ENCODE results near the gene TNFRSF21. TPM values are rescaled to one million over a fixed set of nuclear protein-coding genes. Genes with fewer than 3 reads are reported as not detected.

The TNFRSF21 gene
- total RNA-seq, 1 experiment from 2014 or later, result 19.3 TPM

DNA sequence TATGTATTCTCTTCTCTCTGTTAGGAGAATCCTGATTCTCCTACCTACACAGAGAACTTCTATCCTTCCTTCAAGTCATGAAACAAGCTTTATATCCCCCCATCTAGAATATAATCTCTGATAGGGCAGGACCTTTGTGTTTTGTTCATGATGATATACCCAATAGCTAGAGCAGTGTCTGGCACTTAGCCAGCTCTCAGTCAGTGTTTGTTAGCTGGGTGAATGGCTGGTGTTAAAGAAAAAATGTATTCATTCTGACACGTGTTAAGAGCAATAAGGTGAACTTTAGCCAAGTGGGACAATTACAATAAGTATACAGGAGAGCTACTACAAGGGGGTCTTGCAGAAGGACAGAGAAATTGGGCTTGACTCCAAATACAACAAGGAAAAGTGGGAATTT lies 34.3 kb upstream of the TNFRSF21 start:
- DNase-seq (ENCODE audit: unreplicated experiment), result peak; percentile 20
- no TSS peak for BruUV-seq (replicated peaks)
- Mint-ChIP-seq H3K4me3 (ENCODE audit: unreplicated experiment) (no peak overlapping the region), H3K4me1 (ENCODE audit: insufficient read depth, unreplicated experiment) (no peaks in the 10 kb centered on the region), H3K27ac (ENCODE audit: low read depth, unreplicated experiment) (no peak overlapping the region), H3K36me3 (ENCODE audit: insufficient read depth, unreplicated experiment) (peaks cover 6% of the 10 kb centered on the region), H3K9me3 (ENCODE audit: unreplicated experiment) (no peaks in the 10 kb centered on the region), H3K27me3 (ENCODE audit: insufficient read depth, unreplicated experiment) (peaks cover 14% of the 10 kb centered on the region)
- intact Hi-C loops (cut with micrococcal nuclease), result no loop called here
- TF ChIP-seq, protein P1, sequence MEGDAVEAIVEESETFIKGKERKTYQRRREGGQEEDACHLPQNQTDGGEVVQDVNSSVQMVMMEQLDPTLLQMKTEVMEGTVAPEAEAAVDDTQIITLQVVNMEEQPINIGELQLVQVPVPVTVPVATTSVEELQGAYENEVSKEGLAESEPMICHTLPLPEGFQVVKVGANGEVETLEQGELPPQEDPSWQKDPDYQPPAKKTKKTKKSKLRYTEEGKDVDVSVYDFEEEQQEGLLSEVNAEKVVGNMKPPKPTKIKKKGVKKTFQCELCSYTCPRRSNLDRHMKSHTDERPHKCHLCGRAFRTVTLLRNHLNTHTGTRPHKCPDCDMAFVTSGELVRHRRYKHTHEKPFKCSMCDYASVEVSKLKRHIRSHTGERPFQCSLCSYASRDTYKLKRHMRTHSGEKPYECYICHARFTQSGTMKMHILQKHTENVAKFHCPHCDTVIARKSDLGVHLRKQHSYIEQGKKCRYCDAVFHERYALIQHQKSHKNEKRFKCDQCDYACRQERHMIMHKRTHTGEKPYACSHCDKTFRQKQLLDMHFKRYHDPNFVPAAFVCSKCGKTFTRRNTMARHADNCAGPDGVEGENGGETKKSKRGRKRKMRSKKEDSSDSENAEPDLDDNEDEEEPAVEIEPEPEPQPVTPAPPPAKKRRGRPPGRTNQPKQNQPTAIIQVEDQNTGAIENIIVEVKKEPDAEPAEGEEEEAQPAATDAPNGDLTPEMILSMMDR (IDR thresholded peaks at IDR 0.05; ENCODE audit: unreplicated experiment), result no peak
- CTCF ChIA-PET, result no interaction called here
- POLR2A ChIA-PET, result no interaction called here

DNA sequence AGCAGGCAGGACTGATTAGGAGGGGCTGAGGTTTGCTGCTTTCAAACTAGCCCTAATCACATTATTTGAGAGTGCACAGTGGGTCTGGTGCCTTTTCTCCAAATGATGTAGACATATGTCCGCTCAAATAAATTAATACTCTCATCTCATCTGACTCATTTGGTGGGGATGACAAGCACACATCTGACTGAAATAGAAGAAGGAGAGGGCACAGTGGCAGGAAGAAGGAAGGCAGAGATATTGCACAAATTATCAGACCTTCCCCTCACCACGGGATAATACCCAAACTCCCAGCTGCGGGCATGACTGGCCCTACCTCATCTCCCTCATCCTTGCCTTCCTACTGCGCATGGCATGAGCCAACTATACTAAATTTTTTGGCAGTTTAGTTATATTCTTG lies 33.9 kb upstream of the TNFRSF21 start:
- ChIA-PET POLR2A (no interaction called here), CTCF (no interaction called here)
- Mint-ChIP-seq H3K9me3 (ENCODE audit: unreplicated experiment) (no peaks in the 10 kb centered on the region), H3K27ac (ENCODE audit: low read depth, unreplicated experiment) (no peak overlapping the region), H3K4me1 (ENCODE audit: insufficient read depth, unreplicated experiment) (no peaks in the 10 kb centered on the region), H3K4me3 (ENCODE audit: unreplicated experiment) (no peak overlapping the region), H3K27me3 (ENCODE audit: insufficient read depth, unreplicated experiment) (peaks cover 14% of the 10 kb centered on the region), H3K36me3 (ENCODE audit: insufficient read depth, unreplicated experiment) (peaks cover 6% of the 10 kb centered on the region)
- TF ChIP-seq, protein P1 (IDR thresholded peaks at IDR 0.05; ENCODE audit: unreplicated experiment), result no peak
- intact Hi-C loops (cut with micrococcal nuclease), result no loop called here
- no peak for DNase-seq (ENCODE audit: unreplicated experiment)
- BruUV-seq (replicated peaks), result no TSS peak

DNA sequence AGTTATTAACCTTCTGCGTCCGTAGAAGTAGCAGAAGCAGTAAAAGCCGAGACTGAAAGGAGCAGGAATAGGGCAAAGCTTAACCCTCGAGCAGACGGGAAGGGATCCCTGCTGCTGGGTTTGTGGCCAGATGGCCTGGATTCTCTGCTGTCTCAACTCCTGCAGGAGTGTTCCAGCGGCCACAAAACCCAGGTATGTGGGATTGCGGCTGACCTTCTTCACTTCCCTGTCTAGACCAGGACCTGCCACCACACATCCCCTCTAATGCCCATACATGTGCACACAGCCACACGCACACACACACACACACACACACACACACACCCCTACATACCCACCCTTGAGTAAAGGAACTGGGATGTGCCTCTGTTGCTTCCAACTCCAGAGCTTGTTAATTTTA lies 33.1 kb upstream of the TNFRSF21 start:
- no peaks in the 10 kb centered on the region for H3K4me1 Mint-ChIP-seq (ENCODE audit: insufficient read depth, unreplicated experiment)
- H3K36me3 Mint-ChIP-seq (ENCODE audit: insufficient read depth, unreplicated experiment), result peaks cover 6% of the 10 kb centered on the region
- ChIA-PET CTCF (no interaction called here), POLR2A (interaction anchor here (0.6 kb wide), 1 partner anchor 12 kb away, joined by 3 read pairs; no protein-coding TSS in a partner anchor)
- H3K9me3 Mint-ChIP-seq (ENCODE audit: unreplicated experiment), result no peaks in the 10 kb centered on the region
- DNase-seq (ENCODE audit: unreplicated experiment), result no peak
- H3K27me3 Mint-ChIP-seq (ENCODE audit: insufficient read depth, unreplicated experiment), result peaks cover 14% of the 10 kb centered on the region
- intact Hi-C loops (cut with micrococcal nuclease), result no loop called here
- BruUV-seq (replicated peaks), result no TSS peak
- H3K4me3 Mint-ChIP-seq (ENCODE audit: unreplicated experiment), result no peak overlapping the region
- TF ChIP-seq, protein P1 (IDR thresholded peaks at IDR 0.05; ENCODE audit: unreplicated experiment), result no peak
- no peak overlapping the region for H3K27ac Mint-ChIP-seq (ENCODE audit: low read depth, unreplicated experiment)

DNA sequence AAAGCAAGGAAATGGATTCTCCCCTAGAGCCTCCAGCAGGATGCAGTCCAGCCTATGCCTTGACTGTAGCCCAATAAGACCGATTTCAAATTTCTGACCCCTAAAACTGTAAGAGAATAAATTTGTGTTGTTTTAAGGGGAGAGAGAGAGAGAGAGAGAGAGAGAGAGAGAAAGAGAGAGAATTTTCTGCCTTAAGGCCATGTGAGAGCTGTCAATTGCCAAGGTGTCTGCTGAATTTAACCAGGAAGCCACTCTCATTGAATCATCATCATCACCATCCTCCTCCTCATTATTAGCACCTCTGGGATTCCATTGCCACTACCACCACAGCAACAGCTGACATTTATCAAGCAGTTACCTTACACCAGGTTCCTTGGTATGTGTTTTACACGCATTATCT lies 27.8 kb upstream of the TNFRSF21 start:
- Mint-ChIP-seq H3K4me1 (ENCODE audit: insufficient read depth, unreplicated experiment) (no peaks in the 10 kb centered on the region), H3K9me3 (ENCODE audit: unreplicated experiment) (no peaks in the 10 kb centered on the region), H3K27ac (ENCODE audit: low read depth, unreplicated experiment) (no peak overlapping the region), H3K36me3 (ENCODE audit: insufficient read depth, unreplicated experiment) (no peaks in the 10 kb centered on the region), H3K27me3 (ENCODE audit: insufficient read depth, unreplicated experiment) (peaks cover 17% of the 10 kb centered on the region), H3K4me3 (ENCODE audit: unreplicated experiment) (no peak overlapping the region)
- TF ChIP-seq, protein P1 (IDR thresholded peaks at IDR 0.05; ENCODE audit: unreplicated experiment), result no peak
- DNase-seq (ENCODE audit: unreplicated experiment), result no peak
- no TSS peak for BruUV-seq (replicated peaks)
- intact Hi-C loops (cut with micrococcal nuclease), result no loop called here
- CTCF ChIA-PET, result no interaction called here
- POLR2A ChIA-PET, result no interaction called here
